Heart right ventricle (tissue), 16 donors: ENCODE results near the gene MYF6. TPM values are rescaled to one million over a fixed set of nuclear protein-coding genes. Genes with fewer than 3 reads are reported as not detected.

ENCODE experiments used
- ATAC-seq, 8 donors: fragments of 200-7000 bp; cut with Tn5 transposase; one replicate each; pipeline ENCODE4 v1.9.1; 2020; ENCODE audit warnings: mild to moderate bottlenecking in 8 of 8, moderate library complexity in 8 of 8, moderate number of reproducible peaks in 1 of 8
- DNase-seq, 2 donors: peaks; one replicate each; pipeline ENCODE4 v3.0.0-alpha.2; 2020
- H3K27ac ChIP-seq, 10 donors: fragments of 200-600 bp; sonication (generic) in 2 of 10; one replicate each; pipeline versions ENCODE4 v1.5.0 to v1.8.0; 2020 to 2022; ENCODE audit warnings: mild to moderate bottlenecking in 3 of 10
- H3K27me3 ChIP-seq, 7 donors: fragments of 200-600 bp; one replicate each; pipeline ENCODE4 v1.8.0; 2021 to 2022; ENCODE audit warnings: mild to moderate bottlenecking in 2 of 7
- H3K36me3 ChIP-seq, 9 donors: fragments of 200-600 bp; sonication (generic) in 1 of 9; one replicate each; pipeline versions ENCODE4 v1.5.0 to v1.8.0; 2020 to 2022; ENCODE audit warnings: mild to moderate bottlenecking in 2 of 9
- H3K4me1 ChIP-seq, 9 donors: fragments of 200-600 bp; sonication (generic) in 1 of 9; one replicate each; pipeline versions ENCODE4 v1.5.0 to v1.8.0; 2020 to 2022; ENCODE audit warnings: mild to moderate bottlenecking in 4 of 9
- H3K4me3 ChIP-seq, 10 donors: fragments of 200-600 bp; sonication (generic) in 2 of 10; one replicate each; pipeline versions ENCODE4 v1.5.0 to v1.8.0; 2020 to 2022; ENCODE audit warnings: mild to moderate bottlenecking in 7 of 10, moderate library complexity in 2 of 10
- H3K9me3 ChIP-seq, 11 donors: fragments of 200-600 bp in 10 of 11; sonication (generic) in 2 of 11; one replicate each; pipeline versions ENCODE4 v1.5.0 to v1.8.0; 2013 to 2022; ENCODE audit warnings: mild to moderate bottlenecking in 2 of 11, control low read depth in 1 of 11, moderate library complexity in 1 of 11
- CTCF ChIP-seq, 9 donors: fragments of 200-600 bp; sonication (generic) in 2 of 9; IDR thresholded peaks; one replicate each; pipeline versions ENCODE4 v1.5.0 to v1.8.0; 2021 to 2022; ENCODE audit warnings: antibody characterized with exemption in 9 of 9, mild to moderate bottlenecking in 5 of 9, moderate library complexity in 1 of 9
- WGBS, 2 donors: extraction: QIAGEN DNeasy Blood & Tissue Kit; methylation state at CpG; one replicate each; pipeline ENCODE4 v1.1.7; 2013; ENCODE audit warnings: inconsistent platforms in 1 of 2; 5-methylcytosine and 5-hydroxymethylcytosine counted together
- intact Hi-C, 10 donors: fragments of 100-400 bp; cut with DNase I; formaldehyde crosslinking; loops; one replicate each; pipeline versions ENCODE4 v1.11.1 to v1.14.2; 2022
- polyA plus RNA-seq, 2 donors: library from polyadenylated mRNA; stranded (reverse); fragments of 200-250 nt; gene quantifications; one replicate each; pipeline ENCODE4 v1.2.3, GENCODE V29; 2013
- total RNA-seq, 10 donors: library from RNA; stranded (reverse); fragmentation: NEBNext Ultra II Directional in 3 of 10; extraction: Animal tissue kit (Norgen Biotek cat#: 25700) in 3 of 10; gene quantifications; one replicate each; pipeline versions ENCODE4 v1.2.1 to v1.2.4, GENCODE V29; 2021 to 2023
- donor health status: Arrhythmogenic right ventricular cardiomyopathy.
- donor health status: ischemic (EF 13 %, LVEDD 7.1; RV severe dilation, severe dysfunction).
- donor health status: healthy with polysubstance abuse.
- donor health status: DM: no; HTN: yes; CAD: no.
- donor health status: DM: no; HTN: no; CAD: no.
- donor health status: ischemic (EF 25% LVEDD 6.9; RV normal size, moderate dysfunction).
- donor health status: ischemic (EF 25% LVEDD 5.7; RV mildly dilated, moderate dysfunction).
- donor health status: healthy.
- donor health status: DM: yes; HTN: yes; CAD: no.
- donor health status: Ischemic cardiomyopathy.
- donor health status: ischemic (EF 35%, LVEDD 5.7; RV mildly dilated, moderate dysfunction).
- donor health status: nonischemic (EF 11% LVEDD 7.7; RV severe dilation, severe dysfunction).
- donor health status: DM: yes; HTN: yes; CAD: no.
- donor health status: PGD.
- donor health status: ischemic (EF 29% LVEDD 5.4; RV normal size, mild dysfunction).
- donor health status: nonischemic (EF 23%, LVEDD 6.1; RV moderate dilation, normal function).

Gene MYF6
- total and polyA plus RNA-seq, 12 donors = 0.04 to 0.45 (median 0.23) TPM; not detected in 9

GRCh38 chr12:80747800-80748199 lies 40.4 kb downstream of the MYF6 start:
- Histone ChIP-seq H3K27me3 (no peaks in the 10 kb centered on the region), H3K36me3 (no peaks in the 10 kb centered on the region), H3K27ac (no peak overlapping the region), H3K4me1 (no peaks in the 10 kb centered on the region), H3K4me3 (no peak overlapping the region), H3K9me3 (no peaks in the 10 kb centered on the region)
- intact Hi-C loops = no loop called here
- ATAC-seq (no peak), DNase-seq (no peak)
- TF ChIP-seq CTCF (IDR thresholded peaks at IDR 0.05) = no peak
- WGBS, 2 donors = 61 to 71% methylated on average over 2 of the region's 2 CpGs

- H3K4me3 ChIP-seq = no peak overlapping the region
- DNase-seq = no peak
- H3K27me3 ChIP-seq = no peaks in the 10 kb centered on the region
- intact Hi-C loops = no loop called here
- 71 to 78% methylated on average over 2 of the region's 2 CpGs for WGBS, 2 donors
- TF ChIP-seq CTCF (IDR thresholded peaks at IDR 0.05) = no peak
- H3K27ac ChIP-seq = no peak overlapping the region
- H3K9me3 ChIP-seq = no peaks in the 10 kb centered on the region
- H3K36me3 ChIP-seq = no peaks in the 10 kb centered on the region
- no peaks in the 10 kb centered on the region for H3K4me1 ChIP-seq
- no peak for ATAC-seq
Measured at GRCh38 chr12:80749456-80749855, 42.0 kb downstream of the MYF6 start.

- Histone ChIP-seq H3K4me1 (peaks cover 0 to 5% (median 0%) of the 10 kb centered on the region in 9 donors), H3K9me3 (no peaks in the 10 kb centered on the region), H3K36me3 (no peaks in the 10 kb centered on the region), H3K27ac (no peak overlapping the region), H3K4me3 (no peak overlapping the region), H3K27me3 (no peaks in the 10 kb centered on the region)
- DNase-seq (no peak), ATAC-seq (no peak)
- TF ChIP-seq CTCF (IDR thresholded peaks at IDR 0.05) = no peak
- intact Hi-C loops = no loop called here
Measured at GRCh38 chr12:80752464-80752863, 45.0 kb downstream of the MYF6 start.

- H3K4me3 ChIP-seq = no peak overlapping the region
- H3K36me3 ChIP-seq = no peaks in the 10 kb centered on the region
- H3K9me3 ChIP-seq = no peaks in the 10 kb centered on the region
- TF ChIP-seq CTCF (IDR thresholded peaks at IDR 0.05) = no peak
- 92 to 93% methylated on average over 3 of the region's 3 CpGs for WGBS, 2 donors
- no peaks in the 10 kb centered on the region for H3K27me3 ChIP-seq
- DNase-seq (no peak), ATAC-seq (no peak)
- peaks cover 0 to 5% (median 0%) of the 10 kb centered on the region in 9 donors for H3K4me1 ChIP-seq
- intact Hi-C loops = no loop called here
- H3K27ac ChIP-seq = no peak overlapping the region
Measured at GRCh38 chr12:80754274-80754673, 46.8 kb downstream of the MYF6 start.

- no peak for TF ChIP-seq CTCF (IDR thresholded peaks at IDR 0.05)
- H3K36me3 ChIP-seq = no peaks in the 10 kb centered on the region
- H3K27me3 ChIP-seq = no peaks in the 10 kb centered on the region
- WGBS, 2 donors = 31 to 60% methylated on average over 1 of the region's 1 CpG
- intact Hi-C loops = no loop called here
- H3K9me3 ChIP-seq = no peaks in the 10 kb centered on the region
- ATAC-seq (peak in 1 of 8 donors; percentile 61), DNase-seq (no peak)
- no peak overlapping the region for H3K27ac ChIP-seq
- peaks cover 0 to 5% (median 0%) of the 10 kb centered on the region in 9 donors for H3K4me1 ChIP-seq
- no peak overlapping the region for H3K4me3 ChIP-seq
Measured at GRCh38 chr12:80756875-80757274, 49.4 kb downstream of the MYF6 start.
